NCI-H187 (cell line): Measurements from ENCODE around the gene F3.

Experiments used
- DNase-seq, 2 experiments: peaks; one replicate each; lab custom pipeline; 2025; lab: John Stamatoyannopoulos, UW

Gene F3

DNA sequence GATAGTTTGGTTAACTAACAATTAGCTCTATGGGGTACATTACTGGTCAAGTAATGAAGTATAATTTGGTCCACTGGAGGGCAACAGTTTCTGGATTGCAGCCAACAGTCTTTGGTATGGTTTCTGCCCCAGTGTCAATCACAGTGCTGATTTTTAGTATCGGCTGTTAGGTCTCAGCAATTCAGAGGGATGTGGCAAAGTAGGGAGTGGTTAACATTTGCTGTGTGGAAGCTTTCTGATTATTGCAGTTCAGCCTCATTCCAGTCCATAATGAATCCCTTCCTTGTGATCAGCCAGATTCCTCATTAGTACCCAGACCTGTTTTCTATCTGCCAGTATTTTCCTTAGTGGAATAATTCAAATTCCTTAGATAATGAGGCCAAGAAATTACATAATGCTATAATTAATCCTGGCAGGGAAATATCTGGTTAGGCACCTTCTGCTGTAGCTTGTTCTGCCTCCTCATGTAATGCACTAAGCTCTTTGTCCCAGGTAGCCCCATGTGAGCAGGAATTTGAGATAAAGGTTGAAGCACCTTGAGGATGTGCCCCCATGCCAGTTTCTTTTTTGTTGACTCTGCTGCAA, 14.0 kb downstream of the F3 start:
- no peak for DNase-seq

DNA sequence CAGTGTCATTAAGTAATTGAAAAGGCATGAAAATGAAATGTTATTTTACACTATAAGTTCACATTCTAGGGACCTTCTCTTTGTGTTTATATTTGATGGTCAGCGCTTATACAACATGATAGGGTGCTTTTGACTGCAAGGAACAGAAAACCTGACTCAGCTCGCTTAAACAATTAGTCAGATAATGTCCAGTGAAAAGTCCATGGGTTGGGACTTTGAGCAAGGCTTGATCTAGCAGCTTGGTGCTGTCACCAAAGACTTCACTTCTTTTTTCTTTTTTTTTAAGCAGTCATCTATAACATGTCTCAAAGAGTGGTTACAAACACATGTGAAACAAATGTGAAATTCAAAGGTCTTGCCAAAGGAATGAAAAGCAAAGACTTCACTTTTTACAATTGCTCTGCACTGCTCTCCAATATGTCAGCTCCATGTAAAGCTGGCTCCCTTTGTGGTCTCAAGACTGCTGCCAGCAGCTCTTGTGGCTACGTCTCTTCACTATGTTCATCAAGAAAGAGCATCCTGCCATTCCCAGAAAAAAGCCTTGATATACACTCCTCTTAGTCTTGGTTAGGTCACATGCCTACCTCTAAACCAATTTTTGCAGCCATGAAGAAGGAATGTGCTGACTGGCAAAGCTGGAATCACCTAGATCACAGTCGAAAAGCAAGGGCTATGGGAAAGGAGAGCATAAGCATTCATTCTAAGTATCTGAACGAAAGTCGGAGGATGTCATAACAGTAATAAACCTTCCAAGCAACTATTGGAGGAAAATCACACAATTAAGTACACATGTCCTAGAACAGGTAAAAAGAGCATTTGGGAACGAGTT, 15.2 kb downstream of the F3 start:
- no peak for DNase-seq

GRCh38 chr1:94524531-94524930, 17.0 kb downstream of the F3 start:
- no peak for DNase-seq

- DNase-seq, result no peak
These were observed 19.3 kb downstream of the F3 start for GRCh38 chr1:94522304-94522703.

DNA sequence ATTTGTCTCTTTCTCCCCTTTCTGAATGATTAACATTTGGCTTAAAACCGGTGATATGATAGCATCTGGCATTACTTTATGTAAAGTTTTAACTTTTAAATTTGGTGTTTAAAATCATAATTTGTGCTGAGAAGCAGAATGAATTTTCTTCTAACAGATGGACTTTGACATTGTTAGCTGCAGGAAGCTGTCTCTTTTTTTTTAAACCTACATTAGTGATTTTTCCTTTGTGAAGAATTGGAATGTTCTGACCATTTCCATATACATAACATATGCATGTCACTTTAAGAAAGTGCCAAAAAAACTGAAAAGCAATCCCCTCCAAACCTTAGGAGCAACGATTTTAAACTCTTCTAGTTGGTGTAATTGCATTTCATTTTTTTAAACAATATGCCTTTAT, 22.2 kb downstream of the F3 start:
- DNase-seq, result no peak

DNA sequence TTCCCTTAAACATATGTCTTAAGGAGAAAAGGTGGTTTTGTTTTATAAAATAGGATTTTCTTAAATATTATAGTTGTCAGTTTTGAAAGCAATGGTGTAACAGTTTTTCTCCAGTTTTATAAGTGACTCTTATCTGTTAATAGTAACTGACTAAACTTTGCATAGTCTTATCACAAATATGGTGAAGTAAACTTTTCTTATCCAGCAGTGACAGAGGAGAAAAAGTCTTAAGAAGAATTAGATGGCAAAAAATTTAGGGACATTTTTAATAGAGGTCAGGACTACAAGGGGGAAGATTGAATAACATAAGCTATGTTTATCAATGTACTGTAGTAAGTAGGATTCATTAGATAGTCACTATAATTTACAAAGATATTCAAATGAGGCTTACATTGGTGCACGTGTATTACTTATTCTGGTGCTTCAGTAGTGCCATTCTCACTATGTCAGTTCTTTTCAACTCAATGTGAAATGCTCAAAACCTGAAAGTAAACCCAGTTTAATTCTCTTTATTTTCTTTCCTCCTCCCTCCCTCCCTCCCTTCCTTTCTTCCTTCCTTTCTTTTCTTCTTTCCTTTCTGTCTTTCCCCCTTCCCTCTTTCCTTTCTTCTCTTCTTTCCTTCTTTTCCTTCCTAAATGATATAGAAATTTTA, 26.1 kb downstream of the F3 start:
- DNase-seq, result no peak

DNA sequence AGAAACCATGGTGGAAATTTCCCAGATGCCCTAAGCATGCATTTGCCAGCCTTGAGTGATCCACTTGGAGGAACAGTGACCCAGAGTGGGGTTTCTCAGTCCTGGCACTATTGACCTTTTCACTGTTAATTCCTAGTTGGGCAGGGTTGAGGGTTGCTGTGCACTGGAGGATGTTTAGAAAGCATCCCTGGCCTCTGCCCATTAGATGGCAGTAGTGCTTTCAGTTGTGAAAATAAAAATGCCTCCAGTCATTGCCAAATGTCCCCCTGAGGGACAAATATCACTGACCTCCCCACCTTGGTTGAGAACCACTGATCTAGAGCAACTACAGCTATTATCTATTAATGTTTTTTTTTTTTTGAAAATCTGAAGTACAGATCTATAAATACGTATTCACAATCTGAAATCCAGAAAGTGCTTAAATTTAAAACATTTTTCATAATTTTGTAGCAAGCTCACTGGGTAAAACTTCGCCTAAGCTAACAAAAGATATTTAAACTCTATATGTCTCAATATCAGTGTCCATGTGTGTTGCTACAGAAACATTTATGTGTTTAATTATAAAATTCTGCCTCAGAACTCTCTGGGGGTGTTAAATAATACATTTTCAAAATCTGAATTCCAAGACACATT, 27.3 kb downstream of the F3 start:
- no peak for DNase-seq

GRCh38 chr1:94512816-94513215, 28.7 kb downstream of the F3 start:
- DNase-seq, result no peak

DNA sequence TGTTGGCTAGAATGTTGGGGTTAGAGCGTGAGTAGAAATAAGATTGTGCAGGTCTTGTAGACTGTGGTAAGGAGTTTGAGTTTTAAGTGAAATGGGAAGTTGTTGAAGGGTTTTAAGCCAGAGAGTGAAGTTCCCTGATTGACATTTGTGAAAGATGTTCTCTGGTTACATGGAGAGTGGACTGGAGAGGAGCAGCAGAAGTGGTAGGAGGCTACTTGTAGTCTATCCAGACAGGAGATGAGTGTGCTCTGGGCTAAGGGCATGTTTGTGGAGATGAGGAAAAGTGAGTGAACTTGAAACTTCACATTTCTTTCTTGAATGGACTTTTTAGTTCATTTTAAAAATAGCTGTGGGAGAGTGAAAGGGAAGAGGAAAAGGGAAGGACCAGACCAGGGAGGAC, 37.0 kb downstream of the F3 start:
- DNase-seq, result no peak

GRCh38 chr1:94503153-94503552, 38.4 kb downstream of the F3 start:
- no peak for DNase-seq

DNA sequence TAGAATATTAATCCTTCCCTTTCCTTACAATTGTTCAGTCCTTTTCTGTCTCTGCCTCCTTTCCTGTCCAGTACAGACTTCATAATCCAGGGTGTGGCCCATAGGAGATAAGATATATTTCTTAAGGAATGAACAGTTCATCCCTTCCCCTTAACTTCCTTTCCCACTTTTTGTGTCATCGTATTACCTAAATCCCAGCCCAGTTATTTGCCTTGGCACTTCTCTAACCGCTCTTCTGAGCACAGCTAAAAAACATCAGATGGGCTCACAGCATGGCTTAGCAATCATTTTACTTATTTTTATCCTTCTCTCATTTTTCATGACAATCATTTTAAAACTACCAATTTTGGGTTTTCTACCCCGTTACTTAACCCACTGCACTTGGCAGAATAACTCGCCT, 39.6 kb downstream of the F3 start:
- DNase-seq, result no peak

- no peak for DNase-seq
These were observed 40.1 kb downstream of the F3 start for GRCh38 chr1:94501426-94501825.

DNA sequence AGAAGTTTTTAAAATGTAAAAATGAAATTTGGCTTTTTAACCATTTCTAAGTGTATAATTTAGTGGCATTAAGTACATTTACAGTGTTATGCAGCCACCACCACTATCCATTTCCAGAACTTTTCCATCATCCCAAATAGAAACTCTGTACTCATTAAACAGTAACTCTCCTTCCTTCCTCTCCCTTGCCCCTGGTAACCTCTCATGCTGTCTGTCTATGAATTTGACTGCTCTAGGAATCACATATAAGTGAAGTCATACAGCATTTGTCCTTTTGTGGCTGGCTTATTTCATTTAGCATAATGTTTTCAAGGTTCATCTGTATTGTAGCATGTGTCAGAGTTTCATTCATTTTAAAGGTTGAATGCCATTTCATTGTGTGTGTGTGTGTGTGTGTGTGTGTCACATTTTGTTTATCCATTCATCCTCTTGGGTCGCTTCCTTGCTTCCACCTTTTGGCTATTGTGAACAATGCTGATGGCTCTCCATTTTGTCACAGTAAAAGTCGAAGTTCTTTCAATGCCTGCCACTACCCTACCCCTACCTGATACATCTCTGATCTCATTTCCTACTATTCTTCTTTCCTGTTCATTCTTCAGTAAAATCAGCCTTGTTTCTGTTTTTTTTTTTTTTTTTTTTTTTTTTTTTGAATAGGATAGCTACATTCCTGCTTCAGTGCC, 45.3 kb downstream of the F3 start:
- DNase-seq, result no peak

GRCh38 chr1:94490556-94490955, 51.0 kb downstream of the F3 start:
- DNase-seq, result no peak

DNA sequence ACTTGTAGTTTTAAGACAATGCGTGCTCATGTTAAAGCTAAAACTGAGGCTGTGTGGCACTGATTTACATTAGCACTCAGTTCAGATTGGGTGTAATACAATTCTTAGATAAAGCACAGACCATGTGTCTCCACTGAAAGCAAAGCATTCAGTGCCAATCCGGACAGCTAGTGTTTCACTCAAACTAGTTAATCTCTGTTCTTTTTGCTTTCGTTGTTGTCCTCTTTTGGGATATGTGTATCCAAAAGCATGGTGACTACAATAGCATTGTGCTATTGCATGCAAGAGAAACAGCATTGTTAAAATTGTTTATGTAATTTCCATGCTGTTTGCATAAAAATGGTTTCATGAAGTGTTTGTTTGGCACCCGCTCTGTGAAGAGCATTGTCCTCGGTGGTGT, 54.6 kb downstream of the F3 start:
- DNase-seq, result no peak

- DNase-seq, result no peak
These were observed 60.1 kb downstream of the F3 start for GRCh38 chr1:94481473-94481933.

- no peak for DNase-seq
These were observed 61.9 kb downstream of the F3 start for GRCh38 chr1:94479682-94480081.
